NB4 (cell line): ENCODE measurements around the gene GMPR.

ENCODE experiments used
- DNase-seq: peaks from one replicate; pipeline ENCODE4 v3.0.0; 2010; ENCODE audit warnings: low read depth
- H3K4me3 ChIP-seq: one replicate; pipeline ENCODE4 v1.5.1; 2011; ENCODE audit warnings: mild to moderate bottlenecking, low read depth, low read length, moderate library complexity
- CTCF ChIP-seq: IDR thresholded peaks from one replicate; pipeline ENCODE4 v1.5.1; 2012; ENCODE audit warnings: low read depth, low read length
- MAX ChIP-seq: IDR thresholded peaks from 2 replicates; pipeline ENCODE4 v1.6.1; 2011; ENCODE audit warnings: low read depth, low read length
- MYC ChIP-seq: IDR thresholded peaks from 2 replicates; pipeline ENCODE4 v1.6.1; 2011; ENCODE audit warnings: low read depth, low read length
- POLR2A ChIP-seq: IDR thresholded peaks from 2 replicates; pipeline ENCODE4 v1.6.1; 2011; ENCODE audit warnings: mild to moderate bottlenecking; ENCODE audit not compliant: insufficient read length; ENCODE audit errors: extremely low read depth

GMPR gene

GRCh38 chr6:16238057-16238962 lies at the start of gene GMPR:
Gene GMPR, plus strand, starts transcription at chr6:16238587. Its CDS starts 107 bp downstream, at chr6:16238694.
- TF ChIP-seq MAX (peak; percentile 39; the same call in 1 of the 2 replicates), CTCF (no peak)

GRCh38 chr6:16190214-16190613 lies 48.2 kb upstream of the GMPR start:
- no peak for DNase-seq
- TF ChIP-seq MAX = no peak
- TF ChIP-seq POLR2A = no peak
- no peak for TF ChIP-seq CTCF
- TF ChIP-seq MYC = no peak
- no peak overlapping the region for H3K4me3 ChIP-seq

More at GRCh38 chr6:16238057-16238962, at the start of gene GMPR:
- peak within 1 kb of the TSS; percentile 65 for H3K4me3 ChIP-seq
- DNase-seq = peak; percentile 80

GRCh38 chr6:16196260-16196983 lies 42.0 kb upstream of the GMPR start:
- no peak for DNase-seq
- no peak for TF ChIP-seq CTCF
- TF ChIP-seq POLR2A = no peak
- TF ChIP-seq MYC = no peak
- TF ChIP-seq MAX = no peak
- H3K4me3 ChIP-seq = no peak overlapping the region

GRCh38 chr6:16196984-16197546 lies 41.3 kb upstream of the GMPR start:
- no peak for TF ChIP-seq CTCF
- no peak for TF ChIP-seq MAX
- TF ChIP-seq POLR2A = no peak
- TF ChIP-seq MYC = no peak
- no peak for DNase-seq
- H3K4me3 ChIP-seq = no peak overlapping the region

- no peak for TF ChIP-seq CTCF
- TF ChIP-seq MYC = no peak
- no peak for TF ChIP-seq POLR2A
- no peak for TF ChIP-seq MAX
- no peak overlapping the region for H3K4me3 ChIP-seq
- DNase-seq = no peak
These were observed 40.2 kb upstream of the GMPR start for GRCh38 chr6:16198061-16198705.
